ENCODE measurements around the gene LRRC51. TPM values are rescaled to one million over a fixed set of nuclear protein-coding genes. Genes with fewer than 3 reads are reported as not detected.

Gene LRRC51, protein sequence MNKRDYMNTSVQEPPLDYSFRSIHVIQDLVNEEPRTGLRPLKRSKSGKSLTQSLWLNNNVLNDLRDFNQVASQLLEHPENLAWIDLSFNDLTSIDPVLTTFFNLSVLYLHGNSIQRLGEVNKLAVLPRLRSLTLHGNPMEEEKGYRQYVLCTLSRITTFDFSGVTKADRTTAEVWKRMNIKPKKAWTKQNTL
- total RNA-seq: 3.2 and 4.2 TPM in 2 replicates

DNA sequence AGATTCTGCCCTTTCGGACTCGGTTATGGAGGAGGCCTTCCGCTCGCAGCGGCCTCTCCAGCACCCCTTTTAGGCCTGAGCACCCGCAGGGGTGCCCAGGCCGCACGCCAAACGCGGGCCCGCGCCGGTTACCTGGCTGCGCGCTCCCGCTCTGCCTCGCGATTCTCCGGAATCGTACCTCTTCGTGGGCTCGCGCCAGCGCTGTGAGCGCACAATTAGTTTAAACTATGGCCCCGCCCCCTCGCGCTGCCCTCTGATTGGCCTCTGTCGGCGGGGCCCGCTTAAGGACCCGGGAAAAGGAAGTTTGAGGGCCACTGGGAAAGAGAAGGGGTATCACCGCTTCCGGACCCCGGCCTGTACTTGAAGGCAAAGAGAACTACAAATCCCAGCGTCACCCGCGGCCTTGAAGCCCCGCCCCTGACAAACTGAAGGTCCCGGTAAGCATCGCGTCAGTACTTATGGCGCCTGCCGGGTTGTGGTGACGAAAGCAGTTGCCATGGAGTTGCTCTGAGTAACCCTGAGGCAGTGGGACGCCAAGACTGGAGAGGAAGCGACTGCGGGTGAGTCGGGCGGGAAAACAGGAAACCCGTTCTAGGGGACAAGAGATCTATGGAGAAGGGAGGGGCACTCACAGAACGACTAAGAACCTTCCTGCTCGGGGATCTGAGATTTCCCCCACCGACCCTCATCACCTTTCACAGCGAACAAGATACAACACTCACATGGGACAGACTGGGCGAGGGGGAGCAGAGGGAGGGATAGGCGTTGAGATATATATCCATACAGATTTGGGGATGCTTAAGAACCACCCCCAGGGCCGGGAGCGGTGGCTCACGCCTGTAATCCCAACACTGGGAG, at the start of gene LRRC51, which contains the start of gene NUMA1:
Gene LRRC51 (plus strand): TSS at position 525 of the 858 bp plus-strand sequence. CDS start 8,234 bp downstream, outside the sequence.
Gene NUMA1 (minus strand): TSS at position 217 of the 858 bp plus-strand sequence. CDS start 44,599 bp downstream, outside the sequence.

DNA sequence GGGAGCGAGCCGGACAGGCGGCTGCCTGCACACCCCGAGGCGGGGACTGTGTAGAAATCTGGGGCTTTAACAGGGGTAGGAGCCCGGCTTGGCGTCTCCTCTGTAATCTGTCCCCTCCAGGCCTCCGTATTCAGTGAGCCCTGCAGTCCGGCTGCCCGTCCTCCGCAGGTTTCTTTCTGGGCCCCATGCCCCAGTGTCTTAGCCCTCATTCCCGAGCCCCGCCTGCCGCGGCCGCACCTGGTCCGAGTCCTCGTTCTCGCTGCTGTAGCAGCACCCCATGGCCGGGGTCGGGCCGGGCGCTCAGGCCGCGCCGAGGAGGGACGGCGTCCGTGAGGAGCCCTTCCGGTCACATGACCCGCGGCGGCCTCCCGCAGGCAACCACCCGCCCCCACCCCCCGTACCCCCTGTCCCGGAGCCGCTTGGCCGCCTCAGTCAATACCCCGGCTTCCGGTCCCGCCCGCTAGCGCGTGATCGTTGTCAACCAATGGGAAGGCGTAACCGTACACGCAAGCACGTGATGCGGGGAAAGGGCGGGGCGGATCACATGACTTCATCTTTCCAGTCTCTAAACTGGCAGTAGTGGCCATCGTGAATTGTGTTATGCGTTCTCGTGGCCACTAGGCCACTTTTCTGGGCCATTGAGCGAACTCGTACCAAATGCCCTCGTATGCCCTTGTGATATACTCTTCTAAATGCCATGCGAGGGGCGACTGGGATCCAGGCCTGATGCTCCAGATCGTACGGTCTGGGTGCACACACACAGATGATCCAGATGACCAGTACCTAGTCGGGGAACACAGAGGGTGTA, 22.5 kb downstream of the LRRC51 start, which contains the start of gene LAMTOR1:
Gene LAMTOR1 (minus strand): TSS at position 352 of the 808 bp plus-strand sequence. CDS start 73 bp downstream, at position 279.

DNA sequence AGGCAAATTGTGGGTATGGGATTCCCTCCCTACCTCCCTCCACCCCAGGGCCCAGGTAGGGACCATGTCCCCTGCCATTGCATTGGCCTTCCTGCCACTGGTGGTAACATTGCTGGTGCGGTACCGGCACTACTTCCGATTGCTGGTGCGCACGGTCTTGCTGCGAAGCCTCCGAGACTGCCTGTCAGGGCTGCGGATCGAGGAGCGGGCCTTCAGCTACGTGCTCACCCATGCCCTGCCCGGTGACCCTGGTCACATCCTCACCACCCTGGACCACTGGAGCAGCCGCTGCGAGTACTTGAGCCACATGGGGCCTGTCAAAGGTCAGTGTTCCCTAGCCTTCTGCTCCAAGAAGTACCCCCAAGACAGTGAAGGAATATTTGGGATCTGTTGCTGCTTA, 25.2 kb downstream of the LRRC51 start, which contains the start of gene TOMT:
Gene TOMT (plus strand): TSS at position 37 of the 400 bp plus-strand sequence. CDS start 28 bp downstream, at position 65.

DNA sequence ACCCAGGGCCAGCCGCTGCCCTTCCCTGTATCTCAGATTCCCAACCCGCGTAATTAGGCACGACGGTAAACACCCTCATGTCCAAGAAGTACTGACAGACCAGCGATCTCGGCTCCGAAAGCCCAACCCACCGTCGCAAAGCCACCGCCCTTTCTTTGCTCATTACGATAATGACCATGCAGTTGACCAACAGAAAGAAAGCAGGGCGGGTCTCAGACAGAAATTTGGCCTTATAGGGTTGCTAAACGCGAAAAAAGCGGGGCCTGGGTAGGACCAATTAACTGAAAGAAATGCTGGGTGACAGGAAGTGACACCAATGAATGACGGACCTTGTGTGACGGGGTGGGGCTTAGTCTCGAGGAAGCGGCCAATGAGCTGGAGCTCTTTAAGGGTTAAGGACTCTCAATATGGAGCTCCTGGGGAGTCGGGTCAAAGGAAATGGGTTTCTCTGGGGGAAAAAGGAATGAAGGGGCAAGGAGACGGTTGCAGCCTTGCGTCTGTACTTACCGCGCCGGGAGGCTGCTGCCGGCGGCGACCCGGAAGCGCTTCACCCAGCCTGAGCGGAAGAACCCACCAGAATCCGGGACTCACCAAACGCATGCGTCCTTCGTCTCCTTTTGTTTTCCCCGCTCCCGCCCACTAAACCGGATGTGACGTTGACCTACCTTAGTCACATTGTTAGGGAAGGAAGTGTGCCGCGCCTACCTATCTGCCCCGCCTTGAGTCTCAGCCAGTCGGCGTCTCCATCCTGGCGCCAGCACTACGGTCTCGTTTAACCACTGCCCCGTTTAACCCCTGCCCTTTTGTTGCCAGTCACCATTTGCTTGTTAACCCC, 31.7 kb downstream of the LRRC51 start, which contains the start of gene ANAPC15:
Gene ANAPC15 (minus strand): TSS at position 553 of the 835 bp plus-strand sequence. CDS start 1,419 bp downstream, outside the sequence.

DNA sequence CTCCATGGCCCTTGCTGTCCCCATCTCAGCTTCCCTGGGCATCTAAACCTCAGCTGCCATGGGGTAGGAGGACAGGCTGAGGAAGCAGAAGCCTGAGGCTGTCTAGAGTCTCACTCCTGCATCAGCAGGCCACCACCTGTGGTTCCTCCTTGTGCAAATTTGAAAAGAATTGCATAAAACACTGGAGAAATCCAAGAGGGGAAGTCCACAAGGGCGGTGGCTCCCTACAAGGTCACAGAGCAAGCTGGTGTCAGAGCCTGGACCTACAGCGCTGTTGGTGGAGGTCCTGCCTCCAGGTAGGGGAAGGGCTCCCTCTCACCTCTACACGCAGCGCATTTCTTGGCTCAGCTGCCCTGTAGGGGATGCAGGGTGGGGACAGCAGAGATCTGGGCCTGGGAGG, 54.8 kb downstream of the LRRC51 start, which contains the start of gene FOLR3:
Gene FOLR3 (plus strand): TSS at position 253 of the 400 bp plus-strand sequence. CDS start 228 bp downstream, outside the sequence.

Other genes with a start within 250 kb of the LRRC51 start
- not detected in 2 replicates for gene DEFB108B, start 247.7 kb upstream of the LRRC51 start, total RNA-seq
- gene DEFB131B, start 202.4 kb upstream of the LRRC51 start, total RNA-seq: not detected in 2 replicates
- 2.6 and 9.4 TPM in 2 replicates for gene XNDC1N, start 152.3 kb upstream of the LRRC51 start, total RNA-seq
- gene RNF121, start 151.8 kb upstream of the LRRC51 start, total RNA-seq: 94.4 and 97.8 TPM in 2 replicates
- 7.0 and 9.1 TPM in 2 replicates for gene IL18BP, start 81.9 kb upstream of the LRRC51 start, total RNA-seq
- gene NUMA1, start 308 bp upstream of the LRRC51 start, total RNA-seq: 114 and 117 TPM in 2 replicates
- gene LAMTOR1, start 22.4 kb downstream of the LRRC51 start, total RNA-seq: 92.9 and 119 TPM in 2 replicates
- gene TOMT, start 25.1 kb downstream of the LRRC51 start, total RNA-seq: not detected in 2 replicates
- 22.8 and 26.6 TPM in 2 replicates for gene ANAPC15, start 31.8 kb downstream of the LRRC51 start, total RNA-seq
- gene FOLR3, start 54.9 kb downstream of the LRRC51 start, total RNA-seq: not detected in 2 replicates
- gene FOLR1, start 111.3 kb downstream of the LRRC51 start, total RNA-seq: not detected in 2 replicates
- gene FOLR2, start 135.9 kb downstream of the LRRC51 start, total RNA-seq: not detected in 2 replicates
- 34.0 and 40.0 TPM in 2 replicates for gene INPPL1, start 143.9 kb downstream of the LRRC51 start, total RNA-seq
- gene PHOX2A, start 163.3 kb downstream of the LRRC51 start, total RNA-seq: not detected in 2 replicates

Measured in epithelial cell of umbilical artery (primary cell).